Measurements from ENCODE around the gene NGFR.

- TF ChIP-seq CTCF (tag by site-specific recombination; IDR thresholded peaks at IDR 0.05) (no peak), ZNF639 (tag by site-specific recombination; IDR thresholded peaks at IDR 0.05) (no peak), HIC1 (tag by site-specific recombination; IDR thresholded peaks at IDR 0.05) (no peak), REST (tag by site-specific recombination; IDR thresholded peaks at IDR 0.05) (no peak), ZNF133 (tag by site-specific recombination; IDR thresholded peaks at IDR 0.05) (no peak), ZNF529 (tag by site-specific recombination; IDR thresholded peaks at IDR 0.05; ENCODE audit: insufficient replicate concordance) (no peak), ZNF501 (tag by site-specific recombination; IDR thresholded peaks at IDR 0.05) (peak; percentile 72; the same call in 1 of the 2 replicates), ZBTB26 (tag by site-specific recombination; optimal IDR thresholded peaks at IDR 0.05) (peak; percentile 90), ZNF398 (tag by site-specific recombination; IDR thresholded peaks at IDR 0.05) (no peak), ZNF214 (tag by site-specific recombination; IDR thresholded peaks at IDR 0.05; ENCODE audit: borderline replicate concordance) (no peak), AEBP2 (tag by site-specific recombination; IDR thresholded peaks at IDR 0.05; ENCODE audit: borderline replicate concordance) (no peak), HOXA7 (CRISPR knock-in tag; IDR thresholded peaks at IDR 0.05; ENCODE audit: borderline replicate concordance) (no peak)
Measured at GRCh38 chr17:49497148-49498028, 2.3 kb downstream of the NGFR start.

Data from HEK293 (cell line).